Measurements from ENCODE around the gene MYO18A. TPM values are rescaled to one million over a fixed set of nuclear protein-coding genes. Genes with fewer than 3 reads are reported as not detected.

MYO18A gene
- total RNA-seq, 1 donor: 78.3 TPM

DNA sequence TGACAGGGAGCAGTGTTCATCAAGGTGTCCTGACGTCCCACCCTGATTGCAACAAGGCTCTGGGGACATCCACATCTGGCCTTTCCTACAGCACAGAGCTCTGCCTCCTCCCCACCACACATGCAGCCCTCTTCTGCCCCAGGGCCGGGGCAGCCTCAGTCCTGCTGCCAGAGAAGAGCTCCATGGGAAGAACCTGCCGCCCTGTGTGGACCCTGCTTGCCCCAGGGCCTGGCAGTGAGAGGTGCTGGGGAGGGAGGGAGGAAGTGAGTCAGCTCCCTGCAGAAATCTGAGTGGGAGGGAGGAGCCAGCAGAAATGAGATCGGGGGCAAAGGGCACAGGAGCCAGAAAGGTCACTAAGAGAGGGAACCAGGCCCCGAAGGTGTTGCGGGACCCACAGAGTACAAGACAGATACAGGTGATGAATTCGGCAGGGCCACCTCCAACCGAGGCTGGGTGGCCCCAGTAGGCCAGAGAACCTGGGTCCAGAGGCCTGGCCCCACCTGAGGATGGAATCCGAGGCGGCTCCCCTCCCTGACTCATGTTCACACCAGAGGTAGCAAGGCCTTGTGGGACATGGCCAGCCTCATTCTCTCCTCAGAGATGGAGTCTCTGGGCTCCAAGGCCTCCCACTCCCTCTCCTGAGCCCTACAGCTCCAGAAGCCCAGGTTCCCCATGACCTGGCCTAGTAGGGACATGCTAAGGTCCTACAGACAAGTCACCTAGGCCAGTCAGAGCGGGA, 24.8 kb downstream of the MYO18A start:
- no peak overlapping the region for H3K4me3 ChIP-seq (ENCODE audit: low read depth, low read length)
- TF ChIP-seq, protein P1, sequence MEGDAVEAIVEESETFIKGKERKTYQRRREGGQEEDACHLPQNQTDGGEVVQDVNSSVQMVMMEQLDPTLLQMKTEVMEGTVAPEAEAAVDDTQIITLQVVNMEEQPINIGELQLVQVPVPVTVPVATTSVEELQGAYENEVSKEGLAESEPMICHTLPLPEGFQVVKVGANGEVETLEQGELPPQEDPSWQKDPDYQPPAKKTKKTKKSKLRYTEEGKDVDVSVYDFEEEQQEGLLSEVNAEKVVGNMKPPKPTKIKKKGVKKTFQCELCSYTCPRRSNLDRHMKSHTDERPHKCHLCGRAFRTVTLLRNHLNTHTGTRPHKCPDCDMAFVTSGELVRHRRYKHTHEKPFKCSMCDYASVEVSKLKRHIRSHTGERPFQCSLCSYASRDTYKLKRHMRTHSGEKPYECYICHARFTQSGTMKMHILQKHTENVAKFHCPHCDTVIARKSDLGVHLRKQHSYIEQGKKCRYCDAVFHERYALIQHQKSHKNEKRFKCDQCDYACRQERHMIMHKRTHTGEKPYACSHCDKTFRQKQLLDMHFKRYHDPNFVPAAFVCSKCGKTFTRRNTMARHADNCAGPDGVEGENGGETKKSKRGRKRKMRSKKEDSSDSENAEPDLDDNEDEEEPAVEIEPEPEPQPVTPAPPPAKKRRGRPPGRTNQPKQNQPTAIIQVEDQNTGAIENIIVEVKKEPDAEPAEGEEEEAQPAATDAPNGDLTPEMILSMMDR (IDR thresholded peaks at IDR 0.05; ENCODE audit: insufficient read depth, low read length): no peak
- DNase-seq (ENCODE audit: low read depth): peak; percentile 36

DNA sequence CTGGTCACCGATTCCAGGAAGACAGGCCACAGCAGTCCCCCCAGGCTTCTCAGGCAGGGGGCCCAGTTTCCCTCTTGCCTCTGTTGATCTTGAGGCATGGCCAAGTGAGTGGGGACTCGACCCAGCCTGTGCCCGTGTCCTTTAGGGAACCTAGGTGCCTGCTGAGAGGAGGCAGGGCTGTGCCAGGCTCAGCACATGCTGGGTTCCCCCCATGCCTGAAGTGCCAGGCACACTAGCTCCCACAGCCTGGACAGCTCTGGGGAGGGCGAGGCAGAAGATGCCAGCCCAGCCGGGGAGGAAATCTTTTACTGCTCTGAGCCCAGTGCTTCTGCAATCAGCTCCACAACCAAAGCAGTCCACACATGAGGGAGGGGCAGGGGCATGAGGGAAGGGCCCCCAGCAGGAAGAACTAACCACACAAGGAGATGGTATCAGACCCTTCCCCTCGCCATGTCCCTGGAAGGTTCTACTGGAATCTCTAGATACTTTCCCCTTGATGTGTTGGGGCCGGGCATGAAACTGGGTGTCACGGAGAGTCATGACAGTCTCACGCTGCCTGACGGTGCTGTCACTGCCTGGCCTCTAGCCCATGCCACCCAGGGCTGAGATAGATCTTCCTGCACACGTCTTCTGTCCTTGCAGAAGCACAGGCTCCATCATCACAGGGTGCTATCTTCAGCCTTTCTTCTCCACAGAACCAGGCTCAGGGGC, 25.5 kb downstream of the MYO18A start:
- no peak for DNase-seq (ENCODE audit: low read depth)
- H3K4me3 ChIP-seq (ENCODE audit: low read depth, low read length): no peak overlapping the region
- TF ChIP-seq, protein P1 (IDR thresholded peaks at IDR 0.05; ENCODE audit: insufficient read depth, low read length): no peak

DNA sequence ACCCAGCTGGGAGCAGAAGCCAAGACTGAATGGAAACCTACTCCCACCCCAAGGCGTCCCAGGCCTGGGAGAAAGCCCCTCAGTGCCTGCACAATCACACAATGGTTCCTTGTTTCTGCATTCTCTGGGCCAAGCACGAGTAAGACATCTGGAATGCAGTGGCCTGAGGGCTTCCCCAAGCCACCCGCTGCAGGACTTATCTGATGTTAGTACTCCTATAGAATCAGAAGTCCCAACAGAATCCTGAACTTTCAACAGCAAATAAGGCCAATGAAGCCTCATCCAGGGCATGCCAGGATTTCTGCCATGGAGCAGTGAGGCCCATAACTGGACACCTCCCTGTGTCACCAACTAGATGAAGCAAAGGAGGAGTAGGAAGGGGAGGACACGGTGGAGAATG, 28.6 kb downstream of the MYO18A start:
- no peak overlapping the region for H3K4me3 ChIP-seq (ENCODE audit: low read depth, low read length)
- TF ChIP-seq, protein P1 (IDR thresholded peaks at IDR 0.05; ENCODE audit: insufficient read depth, low read length): no peak
- peak; percentile 60 for DNase-seq (ENCODE audit: low read depth)

DNA sequence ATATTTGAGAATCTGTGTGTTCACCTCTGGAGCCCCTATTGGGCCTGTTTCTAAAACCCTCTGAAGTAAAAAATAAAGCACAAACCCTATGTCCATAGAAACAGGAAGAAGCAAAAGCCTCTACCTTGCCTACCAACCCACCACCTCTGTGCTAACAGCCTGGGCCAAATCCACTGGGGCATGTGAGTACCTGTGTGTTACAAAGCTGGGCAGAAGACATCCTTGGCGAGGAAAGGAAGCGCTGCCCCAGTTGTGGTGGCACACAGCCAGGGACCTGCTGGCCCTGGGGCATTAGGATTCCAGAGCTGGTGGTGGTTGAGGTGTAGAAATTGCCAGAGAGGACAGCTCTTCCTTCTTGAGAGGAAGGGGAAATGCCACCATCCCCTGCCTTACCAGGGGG, 30.0 kb downstream of the MYO18A start:
- DNase-seq (ENCODE audit: low read depth): no peak
- TF ChIP-seq, protein P1 (IDR thresholded peaks at IDR 0.05; ENCODE audit: insufficient read depth, low read length): no peak
- H3K4me3 ChIP-seq (ENCODE audit: low read depth, low read length): no peak overlapping the region

DNA sequence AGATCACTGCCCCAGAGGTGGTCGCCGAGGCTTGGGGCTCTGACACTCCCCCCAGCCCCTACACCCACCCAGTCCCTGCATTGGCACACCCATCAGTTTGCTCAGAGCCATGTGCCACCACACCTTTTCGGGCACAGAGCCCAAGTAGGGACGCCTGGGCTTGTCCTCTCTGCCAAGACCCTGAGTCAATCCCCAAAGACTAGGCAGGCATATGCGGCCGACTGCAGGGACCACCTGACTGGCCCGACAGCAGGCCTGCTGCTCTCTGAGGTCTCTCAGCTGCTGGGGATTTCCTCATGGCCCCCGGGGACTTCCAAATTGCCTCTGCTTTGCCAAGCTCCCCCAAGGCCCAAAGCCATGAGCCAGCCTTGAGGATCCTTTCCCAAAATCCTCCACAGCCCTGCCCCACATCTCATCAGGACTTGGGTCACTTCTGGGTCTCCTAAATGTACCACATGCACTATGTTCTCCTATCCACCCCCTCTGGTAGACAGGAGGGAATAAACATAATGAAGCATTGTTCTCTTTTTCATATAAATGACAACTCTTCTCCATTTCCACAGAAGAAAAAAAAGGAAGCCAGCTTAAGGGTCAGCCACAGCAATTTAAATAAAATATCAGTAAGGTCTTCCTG, 30.6 kb downstream of the MYO18A start:
- peak; percentile 70 for DNase-seq (ENCODE audit: low read depth)
- peak overlapping the region; percentile 64 for H3K4me3 ChIP-seq (ENCODE audit: low read depth, low read length)
- TF ChIP-seq, protein P1 (IDR thresholded peaks at IDR 0.05; ENCODE audit: insufficient read depth, low read length): no peak

DNA sequence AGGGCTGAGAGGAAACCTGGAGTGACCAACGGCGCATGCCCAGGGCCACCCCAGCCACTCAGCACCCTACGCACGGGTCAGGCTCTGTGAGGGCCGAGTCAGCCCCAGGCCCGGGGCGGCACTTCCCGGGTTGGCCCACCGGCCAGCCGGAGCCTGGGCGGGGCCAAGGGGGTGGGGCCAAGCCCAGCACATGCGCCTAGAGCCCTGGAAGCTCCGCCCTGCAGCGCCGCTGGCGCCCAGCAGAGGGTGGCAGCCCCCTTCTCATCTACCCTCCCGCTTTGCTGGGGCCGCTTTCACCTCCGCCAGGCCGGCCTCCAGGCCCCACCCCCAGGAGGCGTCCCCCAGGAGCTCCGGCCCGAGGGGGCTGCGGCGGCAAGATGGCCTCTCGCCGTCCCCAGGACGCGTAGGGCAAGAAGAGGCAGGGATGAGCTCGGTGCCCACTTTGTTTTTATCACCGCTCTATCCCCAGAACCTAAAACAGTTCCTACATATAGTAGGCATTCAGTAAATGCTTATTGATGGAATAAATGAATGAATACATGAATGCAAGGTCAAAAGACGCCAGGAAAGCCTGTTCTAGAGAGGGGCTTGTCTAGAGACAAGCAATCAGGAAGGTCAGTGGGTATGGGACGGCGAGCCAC, 31.3 kb downstream of the MYO18A start:
- H3K4me3 ChIP-seq (ENCODE audit: low read depth, low read length): peak overlapping the region; percentile 64
- peak; percentile 91 for DNase-seq (ENCODE audit: low read depth)
- TF ChIP-seq, protein P1 (IDR thresholded peaks at IDR 0.05; ENCODE audit: insufficient read depth, low read length): peak; percentile 89
